Thymus (tissue), 14 donors: ENCODE measurements around the gene IGSF10. TPM values are rescaled to one million over a fixed set of nuclear protein-coding genes. Genes with fewer than 3 reads are reported as not detected.
A peak's percentile ranks its signal among the peaks of the same experiment; 100 is the strongest.
"Not testable (repeated sequence)": the region's sequence is repeated elsewhere in the genome, so short reads cannot be mapped to it uniquely, and the experiment has no call there.

Source experiments
- DNase-seq, 9 donors: peaks; one replicate each; pipeline ENCODE4 v3.0.0-alpha.2; 2013; ENCODE audit warnings: low spot score in 9 of 9, low read depth in 6 of 9, missing footprints in 1 of 9
- H3K27ac ChIP-seq, 2 donors: one replicate each; pipeline ENCODE4 v1.5.1; 2013; ENCODE audit warnings: control low read depth in 1 of 2, low read depth in 1 of 2, low read length in 1 of 2, mild to moderate bottlenecking in 1 of 2, moderate library complexity in 1 of 2
- H3K27me3 ChIP-seq, 2 donors: one replicate each; pipeline ENCODE4 v1.5.1; 2013; ENCODE audit warnings: low read length in 1 of 2; ENCODE audit not compliant: control insufficient read depth in 2 of 2, insufficient read depth in 1 of 2
- H3K36me3 ChIP-seq, 2 donors: one replicate each; pipeline ENCODE4 v1.5.1; 2013; ENCODE audit warnings: low read length in 1 of 2, mild to moderate bottlenecking in 1 of 2, moderate library complexity in 1 of 2; ENCODE audit not compliant: control insufficient read depth in 2 of 2, insufficient read depth in 2 of 2
- H3K4me1 ChIP-seq, 2 donors: one replicate each; pipeline ENCODE4 v1.5.1; 2013; ENCODE audit warnings: low read length in 2 of 2; ENCODE audit not compliant: control insufficient read depth in 2 of 2, insufficient read depth in 2 of 2
- H3K4me3 ChIP-seq, 2 donors: one replicate each; pipeline ENCODE4 v1.5.1; 2013; ENCODE audit warnings: low read length in 2 of 2, control low read depth in 1 of 2, mild to moderate bottlenecking in 1 of 2
- H3K9me3 ChIP-seq, 2 donors: one replicate each; pipeline ENCODE4 v1.5.1; 2013; ENCODE audit warnings: low read length in 1 of 2, mild to moderate bottlenecking in 1 of 2; ENCODE audit not compliant: control insufficient read depth in 2 of 2, insufficient read depth in 1 of 2
- WGBS: extraction: QIAGEN DNeasy Blood & Tissue Kit; methylation state at CpG from one replicate; pipeline ENCODE4 v1.1.7; 2013; 5-methylcytosine and 5-hydroxymethylcytosine counted together
- long read RNA-seq, 10 donors: transcript quantifications; one replicate each; lab custom pipeline, GENCODE V29; 2026
- polyA plus RNA-seq: library from polyadenylated mRNA; stranded (reverse); fragments of 200-250 nt; gene quantifications from one replicate; pipeline ENCODE4 v1.2.3, GENCODE V29; 2013
- total RNA-seq: library from RNA; stranded (reverse); fragments of 120-200 nt; gene quantifications from one replicate; pipeline ENCODE4 v1.2.4, GENCODE V29; 2013
- donor health status: healthy.

The IGSF10 gene
- total RNA-seq = 1.9 TPM
- 0.48 TPM for polyA plus RNA-seq
- long read RNA-seq, donor 1 = 0 reads
- long read RNA-seq, donor 2 = 0 reads
- long read RNA-seq, donor 3 = 0 reads
- long read RNA-seq, donor 4 = 0 reads
- long read RNA-seq, donor 5 = 0 reads
- long read RNA-seq, donor 6 = 0 reads
- long read RNA-seq, donor 7 = 0 reads
- long read RNA-seq, donor 8 = 0 reads
- long read RNA-seq, donor 9 = 0 reads
- long read RNA-seq, donor 10 = 0 reads

GRCh38 chr3:151460774-151461450, at the start of gene IGSF10:
IGSF10 (minus strand) TSS chr3:151461061; CDS start chr3:151458709, 2,352 bp downstream.
- 27% methylated on average over 40 of the region's 40 CpGs for WGBS

GRCh38 chr3:151509468-151510135, 48.7 kb upstream of the IGSF10 start:
- not testable (repeated sequence) for H3K4me3 ChIP-seq, H3K27ac ChIP-seq, DNase-seq, H3K4me1 ChIP-seq, H3K36me3 ChIP-seq, H3K9me3 ChIP-seq, H3K27me3 ChIP-seq
- 97% methylated on average over 11 of the region's 11 CpGs for WGBS

More at GRCh38 chr3:151460774-151461450, at the start of gene IGSF10:
- Histone ChIP-seq H3K36me3 (no peaks in the 10 kb centered on the region), H3K9me3 (no peaks in the 10 kb centered on the region), H3K4me1 (no peaks in the 10 kb centered on the region), H3K27ac (no peak within 1 kb of the TSS), H3K4me3 (peak within 1 kb of the TSS; percentile 42 to 48), H3K27me3 (peaks cover 0 to 5% of the 10 kb centered on the region in 2 donors)
- peak in 4 of 9 donors; percentile 4 to 30 (median 14) for DNase-seq

- no peaks in the 10 kb centered on the region for H3K36me3 ChIP-seq
- H3K9me3 ChIP-seq = peaks cover 0 to 2% of the 10 kb centered on the region in 2 donors
- no peak overlapping the region for H3K27ac ChIP-seq
- WGBS = 94% methylated on average over 2 of the region's 2 CpGs
- no peaks in the 10 kb centered on the region for H3K27me3 ChIP-seq
- DNase-seq = no peak
- no peaks in the 10 kb centered on the region for H3K4me1 ChIP-seq
- H3K4me3 ChIP-seq = no peak overlapping the region
Observed at GRCh38 chr3:151504606-151505005, 43.7 kb upstream of the IGSF10 start.

GRCh38 chr3:151503074-151503473, 42.2 kb upstream of the IGSF10 start:
- 97% methylated on average over 1 of the region's 1 CpG for WGBS
- no peaks in the 10 kb centered on the region for H3K4me1 ChIP-seq
- no peak overlapping the region for H3K4me3 ChIP-seq
- no peak for DNase-seq
- H3K27ac ChIP-seq = no peak overlapping the region
- H3K36me3 ChIP-seq = no peaks in the 10 kb centered on the region
- H3K9me3 ChIP-seq = no peaks in the 10 kb centered on the region
- no peaks in the 10 kb centered on the region for H3K27me3 ChIP-seq

- Histone ChIP-seq H3K27me3 (no peaks in the 10 kb centered on the region), H3K9me3 (no peaks in the 10 kb centered on the region), H3K4me3 (no peak overlapping the region), H3K27ac (no peak overlapping the region), H3K4me1 (no peaks in the 10 kb centered on the region), H3K36me3 (no peaks in the 10 kb centered on the region)
- 87% methylated on average over 4 of the region's 4 CpGs for WGBS
- no peak for DNase-seq
Observed at GRCh38 chr3:151501923-151502632, 41.2 kb upstream of the IGSF10 start.

GRCh38 chr3:151501171-151501922, 40.5 kb upstream of the IGSF10 start:
- Histone ChIP-seq H3K36me3 (no peaks in the 10 kb centered on the region), H3K27ac (no peak overlapping the region), H3K4me1 (no peaks in the 10 kb centered on the region), H3K27me3 (no peaks in the 10 kb centered on the region), H3K9me3 (no peaks in the 10 kb centered on the region), H3K4me3 (no peak overlapping the region)
- WGBS = 77% methylated on average over 5 of the region's 5 CpGs
- no peak for DNase-seq

GRCh38 chr3:151499168-151499567, 38.3 kb upstream of the IGSF10 start:
- Histone ChIP-seq H3K36me3 (no peaks in the 10 kb centered on the region), H3K27ac (no peak overlapping the region), H3K9me3 (no peaks in the 10 kb centered on the region), H3K4me1 (no peaks in the 10 kb centered on the region), H3K4me3 (no peak overlapping the region), H3K27me3 (no peaks in the 10 kb centered on the region)
- DNase-seq = no peak
- WGBS = 89% methylated on average over 3 of the region's 3 CpGs

- WGBS = 94% methylated on average over 2 of the region's 2 CpGs
- Histone ChIP-seq H3K4me3 (no peak overlapping the region), H3K4me1 (no peaks in the 10 kb centered on the region), H3K27me3 (no peaks in the 10 kb centered on the region), H3K9me3 (no peaks in the 10 kb centered on the region), H3K27ac (no peak overlapping the region), H3K36me3 (no peaks in the 10 kb centered on the region)
- no peak for DNase-seq
Observed at GRCh38 chr3:151491525-151491924, 30.7 kb upstream of the IGSF10 start.
